Stimulated activated CD8-positive, alpha-beta memory T cell treated with anti-CD3 and anti-CD28 coated beads, Interleukin-7, amount 100 ng/mL, for 48 hours (primary cell): ENCODE measurements around the gene METAP1D.
"Not testable (repeated sequence)": the region's sequence is repeated elsewhere in the genome, so short reads cannot be mapped to it uniquely, and the experiment has no call there.

Experiments used
- DNase-seq, 2 donors: peaks; one replicate each; pipeline ENCODE4 v3.0.0-alpha.2; 2020; ENCODE audit warnings: low read depth in 1 of 2; ENCODE audit errors: extremely low read depth in 1 of 2

The METAP1D gene

DNA sequence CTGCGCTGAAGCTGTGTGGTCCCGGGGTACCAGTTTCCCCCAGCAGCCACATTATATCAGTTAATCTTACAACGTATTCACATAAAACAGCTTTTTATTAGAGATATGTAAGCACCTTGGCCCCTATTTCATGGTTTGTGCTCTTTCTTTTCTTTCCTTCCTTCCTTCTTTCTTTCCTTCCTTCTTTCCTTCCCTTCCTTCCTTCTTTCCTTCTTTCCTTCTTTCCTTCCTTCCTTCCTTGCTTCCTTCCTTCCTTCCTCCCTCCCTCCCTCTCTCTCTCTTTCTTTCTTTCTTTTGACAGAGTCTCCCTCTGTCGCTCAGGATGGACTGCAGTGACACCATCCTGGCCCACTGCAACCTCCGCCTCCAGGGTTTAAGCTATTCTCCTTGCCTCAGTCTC lies 3.7 kb upstream of the METAP1D start:
- DNase-seq: no peak

DNA sequence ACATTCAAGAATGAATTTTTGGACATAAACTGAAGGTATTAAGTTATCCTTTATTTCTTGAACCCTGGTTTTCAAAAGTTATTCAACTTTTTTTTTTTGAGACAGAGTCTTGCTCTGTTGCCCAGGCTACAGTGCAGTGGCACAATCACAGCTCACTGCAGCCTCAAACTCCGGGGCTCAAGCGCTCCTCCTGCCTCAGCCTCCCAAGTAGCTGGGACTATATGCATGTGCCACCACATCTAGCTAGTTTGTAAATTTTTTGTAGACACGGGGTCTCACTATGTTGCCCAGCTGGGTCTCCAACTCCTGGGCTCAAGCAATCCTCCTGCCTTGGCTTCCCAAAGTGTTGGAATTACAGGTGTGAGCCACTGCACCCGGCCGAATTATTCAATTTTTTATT lies 2.7 kb upstream of the METAP1D start:
- not testable (repeated sequence) for DNase-seq

DNA sequence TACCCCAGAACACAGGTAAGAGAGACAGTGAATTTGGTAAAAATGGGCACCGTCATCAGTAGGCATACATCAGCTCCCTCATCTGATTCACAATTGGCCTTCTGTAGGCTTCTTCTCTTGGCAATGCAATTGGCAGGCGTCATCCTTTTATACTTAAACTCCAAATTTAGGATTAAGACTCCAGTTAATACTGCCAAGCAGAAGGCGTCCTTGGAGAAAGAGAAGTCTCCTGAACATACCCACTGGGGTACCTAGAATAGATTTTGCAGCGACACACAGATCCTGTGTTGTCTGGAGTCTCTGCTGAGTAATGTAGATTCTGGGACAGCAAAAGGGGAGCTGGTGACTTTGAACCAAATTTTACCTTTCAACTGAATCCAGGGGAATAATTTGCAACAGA lies 592 bp upstream of the METAP1D start:
- no peak for DNase-seq

GRCh38 chr2:172000696-172001361 lies 1.1 kb downstream of the METAP1D start:
- no peak for DNase-seq

GRCh38 chr2:172007372-172007771 lies 7.6 kb downstream of the METAP1D start:
- no peak for DNase-seq

GRCh38 chr2:172009823-172010222 lies 10.1 kb downstream of the METAP1D start:
- DNase-seq: no peak

DNA sequence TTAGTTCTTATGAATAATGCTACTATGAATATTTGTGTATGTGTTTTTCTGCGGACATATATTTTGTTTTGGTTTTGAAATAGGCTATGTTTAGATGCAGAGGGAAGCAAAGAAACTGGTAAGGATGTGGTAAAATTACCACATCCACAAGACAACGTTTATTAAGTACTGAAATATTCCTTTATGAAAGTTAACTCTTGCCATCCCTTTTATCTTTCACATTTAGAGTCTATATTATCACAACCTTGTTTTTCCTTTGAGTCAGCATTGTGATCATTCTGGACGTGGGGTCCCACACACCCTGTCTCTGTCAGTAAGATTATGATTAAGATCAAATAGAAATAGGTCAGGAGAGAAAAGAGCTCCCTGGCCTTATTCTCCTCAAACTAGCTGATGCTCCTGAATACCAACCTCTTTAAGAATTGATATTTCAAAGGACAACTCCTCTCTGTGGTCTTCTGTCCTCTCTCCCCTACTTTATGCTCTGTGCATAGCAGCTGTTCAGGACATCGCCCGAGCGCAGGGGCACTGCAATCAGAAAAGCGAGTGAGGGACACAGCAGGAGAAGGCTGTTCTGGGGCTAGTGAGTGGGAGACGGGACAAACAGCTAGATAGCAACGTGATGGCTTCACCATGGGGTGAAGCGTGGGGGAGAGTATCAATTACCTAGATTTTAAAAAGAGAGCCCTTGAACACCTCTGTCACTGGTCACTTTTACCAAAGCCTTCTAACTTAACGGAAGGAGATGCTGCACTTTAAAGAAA lies 12.2 kb downstream of the METAP1D start:
- DNase-seq: no peak

DNA sequence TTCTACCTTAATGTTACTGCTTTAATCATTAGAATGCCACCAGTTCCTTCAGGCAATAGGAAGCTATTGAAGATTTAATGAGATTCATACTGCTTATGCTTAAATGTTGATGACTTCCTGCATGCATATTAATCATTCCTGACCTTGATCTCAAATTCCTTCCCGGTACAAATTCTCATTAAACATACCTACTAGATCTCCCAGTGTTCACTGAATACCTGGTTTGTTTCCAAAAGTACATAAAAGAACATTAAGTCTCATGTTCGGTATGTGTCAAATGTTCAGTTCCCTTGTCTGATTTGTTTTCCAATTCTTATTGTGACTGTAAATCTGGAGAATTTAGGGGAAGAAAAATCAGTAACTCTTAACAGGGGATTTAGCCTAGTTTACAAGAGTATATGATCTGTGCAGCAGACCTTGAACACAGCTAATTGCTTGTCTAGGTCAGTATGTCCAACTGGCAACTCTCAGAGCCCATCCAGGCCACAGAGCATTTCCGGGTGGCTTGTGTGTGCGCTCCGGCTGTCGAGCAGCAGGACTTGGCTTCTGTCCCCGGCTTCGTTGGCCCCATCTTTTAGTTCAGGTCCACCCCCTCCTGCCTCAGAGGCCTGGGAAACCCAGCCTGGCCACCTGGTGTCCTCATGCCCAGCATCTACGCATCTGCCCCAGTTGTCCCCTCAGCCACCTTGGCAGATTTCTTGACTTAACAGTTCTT lies 13.1 kb downstream of the METAP1D start:
- no peak for DNase-seq

- no peak for DNase-seq
These were observed 13.6 kb downstream of the METAP1D start for GRCh38 chr2:172013396-172013795.

DNA sequence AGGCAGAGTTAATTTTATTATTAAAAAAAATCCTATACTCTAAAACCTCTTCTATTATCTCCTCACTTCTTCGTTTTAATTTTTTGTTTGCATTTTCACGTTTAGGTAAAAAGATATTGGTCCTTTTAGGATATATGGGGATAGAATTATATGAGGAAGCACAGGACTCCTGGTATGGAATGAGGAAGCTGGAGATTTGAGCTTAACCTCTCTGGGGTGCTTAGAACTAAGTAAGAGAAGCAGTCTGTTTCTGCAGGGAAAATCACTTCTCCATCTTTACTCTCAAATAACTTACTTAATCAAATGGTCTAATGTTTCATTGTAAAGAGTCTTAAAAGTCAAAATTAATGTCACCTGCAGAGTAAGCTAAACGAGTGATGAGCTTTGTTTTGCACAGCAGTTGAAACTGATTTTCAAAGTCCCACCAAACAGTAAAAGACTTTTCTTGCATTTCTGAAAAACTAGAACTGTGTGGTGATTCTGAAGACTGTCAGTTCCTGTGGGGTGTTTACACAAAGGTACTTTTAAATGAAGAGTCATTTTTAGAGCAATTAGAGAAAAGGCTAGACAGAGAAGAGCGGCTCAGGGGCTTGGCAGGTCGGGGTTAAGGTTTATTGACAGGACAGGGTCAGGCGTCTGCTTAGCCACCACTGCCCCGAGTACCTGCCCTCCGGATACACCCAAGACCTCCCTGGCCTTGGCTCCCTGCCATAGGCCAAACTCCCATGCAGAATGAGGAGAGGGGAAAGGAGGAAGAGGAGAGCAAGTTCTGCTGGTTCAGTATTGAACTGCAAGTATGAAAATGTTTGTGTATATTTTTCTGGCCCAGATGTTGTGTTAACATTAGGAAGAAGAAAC lies 21.6 kb downstream of the METAP1D start:
- no peak for DNase-seq

GRCh38 chr2:172021955-172022354 lies 22.2 kb downstream of the METAP1D start:
- DNase-seq: no peak

GRCh38 chr2:172031536-172031935 lies 31.8 kb downstream of the METAP1D start:
- DNase-seq: no peak

GRCh38 chr2:172038121-172038520 lies 38.4 kb downstream of the METAP1D start:
- DNase-seq: no peak

DNA sequence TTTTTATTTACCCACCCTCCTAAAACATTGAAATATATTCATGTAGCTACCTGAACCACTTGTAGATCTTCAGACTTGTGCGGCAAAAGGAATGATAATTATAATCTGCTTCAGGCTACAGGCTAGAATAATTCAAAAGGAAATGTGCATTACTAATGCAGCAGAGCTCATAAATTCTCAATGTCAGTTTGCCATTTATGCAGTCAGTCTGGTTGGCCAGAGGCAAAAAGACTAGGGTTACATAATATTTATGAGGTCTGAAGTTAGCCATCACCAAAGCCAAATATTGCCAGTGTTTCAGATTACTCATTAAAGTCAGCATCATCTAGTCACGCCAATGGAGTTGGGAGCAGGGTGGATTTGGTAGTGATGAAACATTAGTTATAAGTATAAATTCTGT lies 38.9 kb downstream of the METAP1D start:
- DNase-seq: no peak

GRCh38 chr2:172039011-172039704 lies 39.4 kb downstream of the METAP1D start:
- DNase-seq: no peak

DNA sequence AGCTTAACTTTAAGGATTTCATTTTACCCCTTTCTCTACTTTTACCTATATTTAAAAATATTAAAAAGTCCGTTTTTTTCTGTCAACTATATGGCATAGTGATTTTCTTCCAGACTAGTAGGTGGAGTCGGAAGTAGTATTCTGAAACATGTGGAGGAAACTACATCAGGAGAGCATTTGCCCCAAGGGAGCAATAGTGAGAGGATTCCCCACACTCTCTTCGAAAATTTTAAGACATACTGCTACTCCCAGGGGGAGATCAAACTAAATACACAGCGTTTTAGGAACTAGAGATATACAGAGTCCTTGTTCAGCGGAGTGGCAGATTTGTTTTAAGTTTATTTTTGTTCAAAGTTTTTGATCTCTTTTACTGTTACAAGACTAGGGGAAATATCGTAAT lies 40.6 kb downstream of the METAP1D start:
- DNase-seq: no peak

DNA sequence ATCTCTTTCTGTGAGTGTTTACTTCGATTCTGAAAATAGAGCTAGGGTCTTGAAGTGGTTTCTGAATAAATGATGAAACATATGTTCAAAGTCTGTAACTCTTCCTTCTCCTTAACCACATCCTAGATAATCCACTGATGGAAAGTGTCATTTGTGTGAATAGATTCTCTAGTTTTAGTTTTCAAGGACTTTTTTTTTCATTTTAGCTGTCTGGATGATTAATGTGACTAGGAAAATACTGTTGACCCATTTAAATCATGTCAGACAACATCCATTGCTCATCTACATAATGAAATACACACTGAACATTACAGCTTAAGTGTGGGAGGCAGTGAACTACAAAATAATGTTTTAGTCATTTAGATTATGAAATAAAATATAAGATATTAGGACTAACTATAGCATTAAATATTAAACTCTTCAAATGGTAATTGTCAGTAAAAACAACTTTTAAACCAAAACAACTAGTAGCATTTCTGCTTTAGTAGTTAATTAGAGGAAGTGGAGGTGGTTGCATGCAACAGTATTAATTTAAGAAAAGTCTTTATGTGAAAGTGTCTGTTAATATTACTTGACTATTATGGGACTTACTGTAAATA lies 46.4 kb downstream of the METAP1D start:
- DNase-seq: no peak

DNA sequence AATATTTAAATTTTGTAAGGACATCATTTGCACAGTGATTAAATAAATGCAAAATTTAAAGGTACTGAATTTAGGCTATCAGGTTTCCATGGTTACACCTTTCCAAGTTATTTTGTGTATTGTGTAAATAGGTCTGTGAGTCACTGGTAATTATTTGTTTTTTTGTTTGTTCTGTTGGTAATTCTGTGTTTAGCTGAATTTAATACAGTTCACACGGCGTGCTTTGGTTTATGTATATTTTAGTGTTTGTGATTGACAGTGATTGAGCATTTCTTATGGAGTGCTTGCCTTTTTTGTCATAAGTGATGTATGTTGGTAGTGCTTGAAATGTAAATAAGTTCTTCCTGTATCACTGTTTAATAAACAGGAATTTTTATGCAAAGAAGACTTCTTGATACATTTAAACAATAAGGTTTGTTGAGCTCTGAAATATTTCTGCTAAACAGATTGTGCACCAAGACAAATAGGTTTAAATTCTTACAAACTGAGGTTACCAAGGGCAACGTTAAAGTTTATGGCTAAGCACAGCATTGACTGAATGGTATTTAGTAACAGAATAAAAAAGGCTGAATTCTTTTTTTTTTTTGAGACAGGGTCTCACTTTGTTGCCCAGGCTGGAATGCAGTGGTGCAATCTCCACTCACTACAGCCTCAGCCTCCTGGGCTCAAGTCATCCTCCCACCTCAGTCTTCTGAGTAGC lies 47.3 kb downstream of the METAP1D start:
- no peak for DNase-seq
